ENCODE data around the gene SNIP1.

- TF ChIP-seq CTCF (IDR thresholded peaks at IDR 0.05): no peak
- TF ChIP-seq POLR2AphosphoS5 (IDR thresholded peaks at IDR 0.05): no peak
- TF ChIP-seq EP300 (IDR thresholded peaks at IDR 0.05): no peak
- no peak for TF ChIP-seq POLR2A (IDR thresholded peaks at IDR 0.05)
Measured at GRCh38 chr1:37501661-37502060, 52.4 kb downstream of the SNIP1 start.
